Astrocyte of the hippocampus (primary cell): ENCODE measurements around the gene HCN1.
A peak's percentile ranks its signal among the peaks of the same experiment; 100 is the strongest.
"Not testable (repeated sequence)": the region's sequence is repeated elsewhere in the genome, so short reads cannot be mapped to it uniquely, and the experiment has no call there.

Source experiments
- DNase-seq: peaks from one replicate; pipeline ENCODE4 v3.0.0; 2011; ENCODE audit warnings: low read depth, low spot score

Gene HCN1

GRCh38 chr5:45617859-45618416, 78.2 kb downstream of the HCN1 start:
- no peak for DNase-seq

GRCh38 chr5:45609661-45610060, 86.5 kb downstream of the HCN1 start:
- DNase-seq = no peak

GRCh38 chr5:45604092-45604491, 92.1 kb downstream of the HCN1 start:
- DNase-seq = peak; percentile 15

- no peak for DNase-seq
Measured at GRCh38 chr5:45601424-45601823, 94.8 kb downstream of the HCN1 start.

GRCh38 chr5:45596320-45596719, 99.9 kb downstream of the HCN1 start:
- no peak for DNase-seq

- not testable (repeated sequence) for DNase-seq
Measured at GRCh38 chr5:45586001-45586400, 110.2 kb downstream of the HCN1 start.

- peak; percentile 6 for DNase-seq
Measured at GRCh38 chr5:45578270-45578669, 117.9 kb downstream of the HCN1 start.

GRCh38 chr5:45568813-45569212, 127.4 kb downstream of the HCN1 start:
- no peak for DNase-seq

- DNase-seq = no peak
Measured at GRCh38 chr5:45542421-45542820, 153.8 kb downstream of the HCN1 start.

- DNase-seq = no peak
Measured at GRCh38 chr5:45533663-45534062, 162.5 kb downstream of the HCN1 start.

- DNase-seq = peak; percentile 23
Measured at GRCh38 chr5:45532826-45533624, 163.2 kb downstream of the HCN1 start.

GRCh38 chr5:45521067-45521466, 175.1 kb downstream of the HCN1 start:
- peak; percentile 58 for DNase-seq

- peak; percentile 1 for DNase-seq
Measured at GRCh38 chr5:45512521-45512920, 183.7 kb downstream of the HCN1 start.

GRCh38 chr5:45509371-45509770, 186.8 kb downstream of the HCN1 start:
- no peak for DNase-seq

- DNase-seq = no peak
Measured at GRCh38 chr5:45508135-45508534, 188.0 kb downstream of the HCN1 start.

GRCh38 chr5:45507178-45507577, 189.0 kb downstream of the HCN1 start:
- DNase-seq = peak; percentile 7

GRCh38 chr5:45499006-45499405, 197.2 kb downstream of the HCN1 start:
- DNase-seq = not testable (repeated sequence)

GRCh38 chr5:45491368-45491767, 204.8 kb downstream of the HCN1 start:
- no peak for DNase-seq

GRCh38 chr5:45484781-45485180, 211.4 kb downstream of the HCN1 start:
- DNase-seq = no peak

- peak; percentile 56 for DNase-seq
Measured at GRCh38 chr5:45454114-45454513, 242.1 kb downstream of the HCN1 start.

- DNase-seq = not testable (repeated sequence)
Measured at GRCh38 chr5:45444856-45445255, 251.3 kb downstream of the HCN1 start.

GRCh38 chr5:45440466-45440865, 255.7 kb downstream of the HCN1 start:
- DNase-seq = peak; percentile 44

- no peak for DNase-seq
Measured at GRCh38 chr5:45437752-45438151, 258.4 kb downstream of the HCN1 start.
